Measurements from ENCODE around the gene EDA. TPM values are rescaled to one million over a fixed set of nuclear protein-coding genes. Genes with fewer than 3 reads are reported as not detected.

The EDA gene
- total RNA-seq, 1 experiment from 2014 or later: 5.2 TPM

DNA sequence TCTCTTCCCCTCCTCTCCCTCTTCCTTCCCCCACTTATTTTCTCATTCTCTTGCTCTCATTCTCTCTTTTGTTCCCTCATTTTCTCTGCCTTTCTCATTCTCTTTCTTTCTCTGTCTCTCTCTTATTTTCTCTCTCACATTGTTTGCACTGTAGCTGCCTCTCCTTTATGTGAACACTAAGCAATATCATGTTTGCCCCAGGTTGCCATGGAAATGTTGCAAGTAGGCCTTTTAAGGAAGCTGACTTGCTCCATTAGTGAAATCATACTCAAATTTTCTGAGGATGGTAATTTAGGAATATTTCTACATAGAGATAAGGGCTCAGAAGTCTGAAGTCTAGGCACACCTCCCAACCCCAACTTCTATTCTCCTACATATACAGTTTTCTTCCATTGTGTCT, 130.1 kb downstream of the EDA start (continued):
- TF ChIP-seq, protein P1, sequence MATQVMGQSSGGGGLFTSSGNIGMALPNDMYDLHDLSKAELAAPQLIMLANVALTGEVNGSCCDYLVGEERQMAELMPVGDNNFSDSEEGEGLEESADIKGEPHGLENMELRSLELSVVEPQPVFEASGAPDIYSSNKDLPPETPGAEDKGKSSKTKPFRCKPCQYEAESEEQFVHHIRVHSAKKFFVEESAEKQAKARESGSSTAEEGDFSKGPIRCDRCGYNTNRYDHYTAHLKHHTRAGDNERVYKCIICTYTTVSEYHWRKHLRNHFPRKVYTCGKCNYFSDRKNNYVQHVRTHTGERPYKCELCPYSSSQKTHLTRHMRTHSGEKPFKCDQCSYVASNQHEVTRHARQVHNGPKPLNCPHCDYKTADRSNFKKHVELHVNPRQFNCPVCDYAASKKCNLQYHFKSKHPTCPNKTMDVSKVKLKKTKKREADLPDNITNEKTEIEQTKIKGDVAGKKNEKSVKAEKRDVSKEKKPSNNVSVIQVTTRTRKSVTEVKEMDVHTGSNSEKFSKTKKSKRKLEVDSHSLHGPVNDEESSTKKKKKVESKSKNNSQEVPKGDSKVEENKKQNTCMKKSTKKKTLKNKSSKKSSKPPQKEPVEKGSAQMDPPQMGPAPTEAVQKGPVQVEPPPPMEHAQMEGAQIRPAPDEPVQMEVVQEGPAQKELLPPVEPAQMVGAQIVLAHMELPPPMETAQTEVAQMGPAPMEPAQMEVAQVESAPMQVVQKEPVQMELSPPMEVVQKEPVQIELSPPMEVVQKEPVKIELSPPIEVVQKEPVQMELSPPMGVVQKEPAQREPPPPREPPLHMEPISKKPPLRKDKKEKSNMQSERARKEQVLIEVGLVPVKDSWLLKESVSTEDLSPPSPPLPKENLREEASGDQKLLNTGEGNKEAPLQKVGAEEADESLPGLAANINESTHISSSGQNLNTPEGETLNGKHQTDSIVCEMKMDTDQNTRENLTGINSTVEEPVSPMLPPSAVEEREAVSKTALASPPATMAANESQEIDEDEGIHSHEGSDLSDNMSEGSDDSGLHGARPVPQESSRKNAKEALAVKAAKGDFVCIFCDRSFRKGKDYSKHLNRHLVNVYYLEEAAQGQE (IDR thresholded peaks at IDR 0.05; ENCODE audit: low read depth): no peak
- no peak for TF ChIP-seq EGR1 (IDR thresholded peaks at IDR 0.05; ENCODE audit: low read depth)
- TF ChIP-seq YY1 (IDR thresholded peaks at IDR 0.05; ENCODE audit: extremely low read depth, insufficient replicate concordance, low read depth, low read length): no peak
- TF ChIP-seq CEBPB (IDR thresholded peaks at IDR 0.05; ENCODE audit: low read depth): no peak
- TF ChIP-seq EZH2phosphoT487 (IDR thresholded peaks at IDR 0.05; ENCODE audit: borderline replicate concordance): no peak
- TF ChIP-seq CBX3 (IDR thresholded peaks at IDR 0.05; ENCODE audit: low read depth): no peak
- TF ChIP-seq FOSL1 (IDR thresholded peaks at IDR 0.05; ENCODE audit: low read depth): no peak

DNA sequence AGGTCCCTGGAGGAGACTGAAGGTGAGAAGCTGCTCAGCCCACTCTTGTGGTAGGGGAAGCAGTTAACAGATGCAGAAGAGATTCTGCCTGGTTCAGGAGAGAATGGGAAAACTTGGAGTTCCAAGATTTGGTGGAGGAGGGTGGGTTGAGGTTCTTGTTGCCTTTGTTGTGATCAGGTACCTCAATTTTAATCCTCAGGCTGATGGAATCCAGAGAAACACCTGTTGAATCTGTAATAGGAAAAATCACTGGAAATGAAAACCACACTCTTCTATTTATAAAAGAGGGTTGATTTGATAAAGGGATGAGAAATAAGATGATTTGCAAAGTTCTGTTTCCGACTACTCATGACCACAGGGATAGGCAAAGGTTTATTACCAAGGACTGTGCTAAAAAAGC, 132.1 kb downstream of the EDA start:
- no TSS peak for BruUV-seq (replicated peaks)

More for the DNA sequence above, 132.1 kb downstream of the EDA start:
- no peaks in the 10 kb centered on the region for H3K79me2 ChIP-seq (ENCODE audit: insufficient read depth, low read length)
- intact Hi-C loops (cut with micrococcal nuclease): no loop called here
- no peak for ATAC-seq
- no peaks in the 10 kb centered on the region for H3K27me3 ChIP-seq (ENCODE audit: insufficient read depth, low read length)
- no peak for DNase-seq (ENCODE audit: low read depth, low spot score)
- TF ChIP-seq, protein P2, sequence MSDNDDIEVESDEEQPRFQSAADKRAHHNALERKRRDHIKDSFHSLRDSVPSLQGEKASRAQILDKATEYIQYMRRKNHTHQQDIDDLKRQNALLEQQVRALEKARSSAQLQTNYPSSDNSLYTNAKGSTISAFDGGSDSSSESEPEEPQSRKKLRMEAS (IDR thresholded peaks at IDR 0.05): no peak
- TF ChIP-seq RAD21 (IDR thresholded peaks at IDR 0.05; ENCODE audit: low read depth) (no peak), CBX3 (IDR thresholded peaks at IDR 0.05; ENCODE audit: low read depth) (no peak), EGR1 (IDR thresholded peaks at IDR 0.05; ENCODE audit: low read depth) (no peak)
- H4K20me1 ChIP-seq (ENCODE audit: insufficient read depth): no peaks in the 10 kb centered on the region
- no peaks in the 10 kb centered on the region for H3K9me3 ChIP-seq (ENCODE audit: control insufficient read depth in 1 of 2, insufficient read depth in 1 of 2, low read depth in 1 of 2, low read length in 2 of 2)
- no peak overlapping the region for H3K27ac ChIP-seq (ENCODE audit: low read depth, low read length)
- ChIA-PET POLR2A (no interaction called here), RAD21 (ENCODE audit: low non-redundant PET in 1 of 2, low total read pairs in 2 of 2, uncharacterized antibody in 2 of 2, unreplicated experiment in 2 of 2) (no interaction called here), CTCF (no interaction called here)
- H3K9me2 ChIP-seq (ENCODE audit: insufficient read depth): no peaks in the 10 kb centered on the region
- no peak overlapping the region for H3K4me2 ChIP-seq (ENCODE audit: low read length)
- H3K4me1 ChIP-seq (ENCODE audit: control insufficient read depth in 1 of 2, insufficient read depth in 2 of 2, low read length in 2 of 2): no peaks in the 10 kb centered on the region
- no peak overlapping the region for H3K4me3 ChIP-seq (replicated peaks in 1 of 2; ENCODE audit: low read depth in 1 of 2, low read length in 2 of 2)
- no peaks in the 10 kb centered on the region for H3K36me3 ChIP-seq (ENCODE audit: control insufficient read depth in 1 of 2, insufficient read depth in 2 of 2, low read length in 2 of 2)
- H3K9ac ChIP-seq (ENCODE audit: low read length): no peak overlapping the region
- no peak overlapping the region for H2AFZ ChIP-seq (ENCODE audit: low read depth, low read length, poor library complexity, severe bottlenecking)
